HL-60 (cell line): ENCODE results near the gene LIPI.

Experiments
- GABPA ChIP-seq: IDR thresholded peaks from 2 replicates; pipeline ENCODE4 v1.6.1; 2012; ENCODE audit warnings: low read depth
- REST ChIP-seq: IDR thresholded peaks from 2 replicates; pipeline ENCODE4 v1.6.1; 2012; ENCODE audit warnings: low read depth; ENCODE audit not compliant: insufficient replicate concordance
- TF ChIP-seq, protein P1 (sequence below): IDR thresholded peaks from one replicate; pipeline ENCODE4 v1.5.1; 2011; ENCODE audit warnings: low read length, control low read depth, inconsistent platforms; ENCODE audit not compliant: insufficient read depth

DNA sequence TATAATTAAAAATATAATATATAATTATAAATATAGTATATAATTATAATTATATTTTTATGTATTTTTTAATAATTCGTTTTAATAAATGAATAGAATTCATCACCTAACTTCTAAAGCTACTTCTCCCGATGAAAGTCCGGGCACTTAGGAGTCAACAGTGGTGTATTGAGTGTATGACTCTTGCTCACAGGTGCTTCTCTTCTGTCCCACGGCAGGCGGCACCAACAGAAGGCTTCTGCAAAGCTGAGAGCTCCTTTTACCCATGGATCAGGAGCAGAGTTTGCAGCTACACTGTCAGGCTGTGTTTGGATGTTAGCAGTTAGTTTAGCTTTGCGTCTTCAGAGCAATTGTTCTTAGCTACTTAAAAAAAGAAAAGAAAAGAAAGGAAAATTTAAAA lies 122.4 kb downstream of the LIPI start:
- TF ChIP-seq, protein P1, sequence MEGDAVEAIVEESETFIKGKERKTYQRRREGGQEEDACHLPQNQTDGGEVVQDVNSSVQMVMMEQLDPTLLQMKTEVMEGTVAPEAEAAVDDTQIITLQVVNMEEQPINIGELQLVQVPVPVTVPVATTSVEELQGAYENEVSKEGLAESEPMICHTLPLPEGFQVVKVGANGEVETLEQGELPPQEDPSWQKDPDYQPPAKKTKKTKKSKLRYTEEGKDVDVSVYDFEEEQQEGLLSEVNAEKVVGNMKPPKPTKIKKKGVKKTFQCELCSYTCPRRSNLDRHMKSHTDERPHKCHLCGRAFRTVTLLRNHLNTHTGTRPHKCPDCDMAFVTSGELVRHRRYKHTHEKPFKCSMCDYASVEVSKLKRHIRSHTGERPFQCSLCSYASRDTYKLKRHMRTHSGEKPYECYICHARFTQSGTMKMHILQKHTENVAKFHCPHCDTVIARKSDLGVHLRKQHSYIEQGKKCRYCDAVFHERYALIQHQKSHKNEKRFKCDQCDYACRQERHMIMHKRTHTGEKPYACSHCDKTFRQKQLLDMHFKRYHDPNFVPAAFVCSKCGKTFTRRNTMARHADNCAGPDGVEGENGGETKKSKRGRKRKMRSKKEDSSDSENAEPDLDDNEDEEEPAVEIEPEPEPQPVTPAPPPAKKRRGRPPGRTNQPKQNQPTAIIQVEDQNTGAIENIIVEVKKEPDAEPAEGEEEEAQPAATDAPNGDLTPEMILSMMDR: no peak
- TF ChIP-seq REST (no peak), GABPA (no peak)
